WTC11 (cell line): Measurements from ENCODE around the gene RAB17. TPM values are rescaled to one million over a fixed set of nuclear protein-coding genes. Genes with fewer than 3 reads are reported as not detected.

ENCODE experiments used
- ATAC-seq: fragments of 200-7000 bp; cut with Tn5 transposase; 2 replicates; pipeline ENCODE4 v1.10.0; 2021; ENCODE audit warnings: mild to moderate bottlenecking, moderate library complexity
- CTCF ChIA-PET: fragments of 300-600 bp; sonication (Branson Sonifier 250); formaldehyde crosslinking; loops from one replicate; lab custom pipeline; 2021; ENCODE audit warnings: antibody characterized with exemption; lab: Charles Lee
- POLR2A ChIA-PET: fragments of 350-600 bp; sonication (Branson Sonifier 250); formaldehyde crosslinking; loops from one replicate; lab custom pipeline; 2021; ENCODE audit warnings: antibody characterized with exemption; lab: Charles Lee
- DNase-seq: peaks from one replicate; pipeline ENCODE4 v3.0.0; 2021; ENCODE audit warnings: low spot score
- H3K27ac Mint-ChIP-seq: 2 replicates; pipeline ENCODE4 v1.8.0; 2021; ENCODE audit warnings: mixed read lengths
- H3K27me3 Mint-ChIP-seq: 2 replicates; pipeline ENCODE4 v1.8.0; 2021; ENCODE audit warnings: low read depth, mild to moderate bottlenecking, moderate library complexity, mixed read lengths
- H3K36me3 Mint-ChIP-seq: 2 replicates; pipeline ENCODE4 v1.8.0; 2021; ENCODE audit warnings: mixed read lengths
- H3K4me1 Mint-ChIP-seq: 2 replicates; pipeline ENCODE4 v1.8.0; 2022; ENCODE audit warnings: mixed read lengths
- H3K4me3 Mint-ChIP-seq: 2 replicates; pipeline ENCODE4 v1.8.0; 2021; ENCODE audit warnings: mild to moderate bottlenecking, moderate library complexity, mixed read lengths
- H3K9me3 Mint-ChIP-seq: 2 replicates; pipeline ENCODE4 v1.8.0; 2021; ENCODE audit warnings: mixed read lengths
- ATF3 ChIP-seq: sonication (generic); formaldehyde crosslinking; conservative IDR thresholded peaks from 2 replicates; pipeline ENCODE4 v1.8.1; 2022; ENCODE audit warnings: mild to moderate bottlenecking, missing genetic modification reagents
- CTCF ChIP-seq: fragments of 200-600 bp; IDR thresholded peaks from 2 replicates; pipeline ENCODE4 v1.8.0; 2022; ENCODE audit warnings: antibody characterized with exemption
- FOXK1 ChIP-seq: sonication (generic); formaldehyde crosslinking; IDR thresholded peaks from 2 replicates; pipeline ENCODE4 v1.8.0; 2022; ENCODE audit warnings: mild to moderate bottlenecking, moderate library complexity, missing genetic modification reagents
- FOXP1 ChIP-seq: sonication (generic); formaldehyde crosslinking; IDR thresholded peaks from 2 replicates; pipeline ENCODE4 v1.8.0; 2022; ENCODE audit warnings: missing genetic modification reagents, mild to moderate bottlenecking, moderate library complexity, borderline replicate concordance
- GTF2I ChIP-seq: fragments of 250-450 bp; sonication (Bioruptor Pico); conservative IDR thresholded peaks from 2 replicates; pipeline ENCODE4 v1.4.0; 2021; ENCODE audit warnings: mild to moderate bottlenecking
- JAZF1 ChIP-seq: fragments of 250-450 bp; sonication (Bioruptor Pico); IDR thresholded peaks from 2 replicates; pipeline ENCODE4 v1.9.0; 2021; ENCODE audit warnings: moderate library complexity, mild to moderate bottlenecking, inconsistent platforms
- NFE2L1 ChIP-seq: sonication (generic); formaldehyde crosslinking; IDR thresholded peaks from 2 replicates; pipeline ENCODE4 v1.8.1; 2023; ENCODE audit warnings: missing genetic modification reagents
- NFYB ChIP-seq: sonication (generic); formaldehyde crosslinking; conservative IDR thresholded peaks from 2 replicates; pipeline ENCODE4 v1.8.0; 2022; ENCODE audit warnings: low read depth, missing genetic modification reagents
- NR3C1 ChIP-seq: sonication (generic); formaldehyde crosslinking; conservative IDR thresholded peaks from 2 replicates; pipeline ENCODE4 v1.8.1; 2023; ENCODE audit warnings: low read depth, mild to moderate bottlenecking, missing genetic modification reagents
- SMAD4 ChIP-seq: sonication (generic); formaldehyde crosslinking; IDR thresholded peaks from 2 replicates; pipeline ENCODE4 v1.8.0; 2022; ENCODE audit warnings: mild to moderate bottlenecking, missing genetic modification reagents
- STAT6 ChIP-seq: sonication (generic); formaldehyde crosslinking; conservative IDR thresholded peaks from 2 replicates; pipeline ENCODE4 v1.8.1; 2023; ENCODE audit warnings: mild to moderate bottlenecking, low read depth, missing genetic modification reagents, moderate library complexity
- TEAD1 ChIP-seq: sonication (generic); formaldehyde crosslinking; IDR thresholded peaks from 2 replicates; pipeline ENCODE4 v1.8.0; 2022; ENCODE audit warnings: mild to moderate bottlenecking, missing genetic modification reagents
- TEAD4 ChIP-seq: sonication (generic); formaldehyde crosslinking; IDR thresholded peaks from 2 replicates; pipeline ENCODE4 v1.8.0; 2022; ENCODE audit warnings: mild to moderate bottlenecking, missing genetic modification reagents
- USF1 ChIP-seq: sonication (generic); formaldehyde crosslinking; IDR thresholded peaks from 2 replicates; pipeline ENCODE4 v1.8.0; 2022; ENCODE audit warnings: mild to moderate bottlenecking, missing genetic modification reagents
- ZBTB21 ChIP-seq: sonication (generic); formaldehyde crosslinking; IDR thresholded peaks from 2 replicates; pipeline ENCODE4 v1.8.1; 2023; ENCODE audit warnings: mild to moderate bottlenecking, missing genetic modification reagents, borderline replicate concordance
- ZNF121 ChIP-seq: sonication (generic); formaldehyde crosslinking; IDR thresholded peaks from 2 replicates; pipeline ENCODE4 v1.8.0; 2023; ENCODE audit warnings: missing genetic modification reagents
- ZNF232 ChIP-seq: sonication (generic); formaldehyde crosslinking; IDR thresholded peaks from 2 replicates; pipeline ENCODE4 v1.8.0; 2022; ENCODE audit warnings: mild to moderate bottlenecking, missing genetic modification reagents
- ZNF317 ChIP-seq: sonication (generic); formaldehyde crosslinking; IDR thresholded peaks from 2 replicates; pipeline ENCODE4 v1.8.1; 2023; ENCODE audit warnings: low read depth, mild to moderate bottlenecking, moderate library complexity, missing genetic modification reagents, borderline replicate concordance
- ZNF423 ChIP-seq: fragments of 250-450 bp; sonication (Bioruptor Pico); IDR thresholded peaks from 2 replicates; pipeline ENCODE4 v2.1.2; 2022; ENCODE audit warnings: mild to moderate bottlenecking, moderate library complexity
- total RNA-seq: library from RNA; stranded (reverse); gene quantifications from 3 replicates; pipeline ENCODE4 v1.2.3, GENCODE V29; 2021
- TF ChIP-seq, protein P1 (sequence below): sonication (generic); formaldehyde crosslinking; IDR thresholded peaks from 2 replicates; pipeline ENCODE4 v1.8.1; 2023; ENCODE audit warnings: mild to moderate bottlenecking, moderate library complexity, missing genetic modification reagents

Gene RAB17
- total RNA-seq, 1 experiment from 2014 or later = 140 TPM

GRCh38 chr2:237533668-237534161 is 56.8 kb downstream of the RAB17 start:
- TF ChIP-seq ATF3 (no peak), TEAD4 (CRISPR knock-in tag) (no peak), JAZF1 (CRISPR knock-in tag) (no peak), NR3C1 (no peak), FOXK1 (CRISPR knock-in tag) (no peak), ZNF317 (CRISPR knock-in tag) (no peak), TEAD1 (CRISPR knock-in tag) (no peak), ZNF232 (no peak), ZBTB21 (CRISPR knock-in tag) (no peak), GTF2I (CRISPR knock-in tag) (no peak), FOXP1 (no peak), CTCF (no peak)
- TF ChIP-seq, protein P1, sequence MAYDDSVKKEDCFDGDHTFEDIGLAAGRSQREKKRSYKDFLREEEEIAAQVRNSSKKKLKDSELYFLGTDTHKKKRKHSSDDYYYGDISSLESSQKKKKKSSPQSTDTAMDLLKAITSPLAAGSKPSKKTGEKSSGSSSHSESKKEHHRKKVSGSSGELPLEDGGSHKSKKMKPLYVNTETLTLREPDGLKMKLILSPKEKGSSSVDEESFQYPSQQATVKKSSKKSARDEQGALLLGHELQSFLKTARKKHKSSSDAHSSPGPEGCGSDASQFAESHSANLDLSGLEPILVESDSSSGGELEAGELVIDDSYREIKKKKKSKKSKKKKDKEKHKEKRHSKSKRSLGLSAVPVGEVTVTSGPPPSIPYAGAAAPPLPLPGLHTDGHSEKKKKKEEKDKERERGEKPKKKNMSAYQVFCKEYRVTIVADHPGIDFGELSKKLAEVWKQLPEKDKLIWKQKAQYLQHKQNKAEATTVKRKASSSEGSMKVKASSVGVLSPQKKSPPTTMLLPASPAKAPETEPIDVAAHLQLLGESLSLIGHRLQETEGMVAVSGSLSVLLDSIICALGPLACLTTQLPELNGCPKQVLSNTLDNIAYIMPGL (CRISPR knock-in tag) = no peak
- TF ChIP-seq, all 79 proteins: peak for 0
- no peak for ATAC-seq

GRCh38 chr2:237532160-237532559 is 58.4 kb downstream of the RAB17 start:
- no peak overlapping the region for H3K4me3 Mint-ChIP-seq
- H3K27me3 Mint-ChIP-seq = peaks cover 6% of the 10 kb centered on the region
- H3K9me3 Mint-ChIP-seq = no peaks in the 10 kb centered on the region
- no peak overlapping the region; the same call in none of the 2 replicates for H3K27ac Mint-ChIP-seq
- no peak for TF ChIP-seq NFYB (CRISPR knock-in tag)
- no peak for TF ChIP-seq JAZF1 (CRISPR knock-in tag)
- TF ChIP-seq NFE2L1 (CRISPR knock-in tag) = no peak
- TF ChIP-seq SMAD4 (CRISPR knock-in tag) = no peak
- no peak for TF ChIP-seq STAT6 (CRISPR knock-in tag)
- no peak for TF ChIP-seq USF1
- no peak for TF ChIP-seq ZNF121 (CRISPR knock-in tag)
- no peak for TF ChIP-seq ZNF423 (CRISPR knock-in tag)
- TF ChIP-seq, all 79 proteins: peak for 0
- peaks cover 14% of the 10 kb centered on the region for H3K4me1 Mint-ChIP-seq
- CTCF ChIA-PET = interaction anchor here (1.0 to 2.0 kb wide), 6 partner anchors 19 to 122 kb away, joined by 3 to 22 read pairs (median 5); no protein-coding TSS in a partner anchor
- POLR2A ChIA-PET = no interaction called here
- DNase-seq (no peak), ATAC-seq (peak; percentile 66)
- H3K36me3 Mint-ChIP-seq = no peaks in the 10 kb centered on the region; the same call in 1 of the 2 replicates

More at GRCh38 chr2:237533668-237534161, 56.8 kb downstream of the RAB17 start:
- no peak for DNase-seq
- Mint-ChIP-seq H3K9me3 (no peaks in the 10 kb centered on the region), H3K27ac (no peak overlapping the region), H3K36me3 (no peaks in the 10 kb centered on the region; the same call in 1 of the 2 replicates), H3K4me3 (no peak overlapping the region), H3K27me3 (peaks cover 6% of the 10 kb centered on the region), H3K4me1 (peaks cover 20% of the 10 kb centered on the region)
- ChIA-PET POLR2A (interaction anchor here (0.7 kb wide), 1 partner anchor 436 kb away, joined by 3 read pairs; no protein-coding TSS in a partner anchor), CTCF (interaction anchor here (1.2 to 2.0 kb wide), 3 partner anchors 21 to 112 kb away, joined by 5 to 22 read pairs (median 5); no protein-coding TSS in a partner anchor)
